Adrenal gland (tissue), 5 donors: ENCODE measurements around the gene GJC2.

Experiments
- CTCF ChIP-seq, 6 experiments: fragments of 450-650 bp in 4 of 6; fragments of 200-600 bp in 2 of 6; sonication (generic) in 1 of 6; IDR thresholded peaks; 1 replicate in 5 of 6; 2 replicates in 1 of 6; pipeline versions ENCODE4 v1.5.1 to v1.8.0; 2016 to 2021; ENCODE audit warnings: antibody characterized with exemption in 6 of 6, mild to moderate bottlenecking in 2 of 6, moderate library complexity in 1 of 6
- POLR2A ChIP-seq, 2 donors: fragments of 450-650 bp; IDR thresholded peaks; one replicate each; pipeline ENCODE4 v1.6.1; 2017; ENCODE audit warnings: antibody characterized with exemption in 2 of 2, mild to moderate bottlenecking in 2 of 2, moderate library complexity in 1 of 2
- donor health status: DM: no; HTN: no; CAD: no.

GRCh38 chr1:228172591-228173527 lies 23.1 kb downstream of the GJC2 start:
- no peak for TF ChIP-seq CTCF (IDR thresholded peaks at IDR 0.05)
- no peak for TF ChIP-seq POLR2A (IDR thresholded peaks at IDR 0.05)
